Gastrocnemius medialis (tissue), 4 donors: Measurements from ENCODE around the gene PROSER3. TPM values are rescaled to one million over a fixed set of nuclear protein-coding genes. Genes with fewer than 3 reads are reported as not detected.

Source experiments
- ATAC-seq, 2 donors: fragments of 150-250 bp; one replicate each; pipeline ENCODE4 v1.9.1; 2016
- DNase-seq, 2 donors: peaks; one replicate each; pipeline ENCODE4 v3.0.0-alpha.2; 2019
- H3K27ac ChIP-seq, 4 donors: fragments of 200-600 bp; sonication (generic); 1 replicate in 1 of 4; 2 replicates in 3 of 4; pipeline ENCODE4 v1.5.1; 2016 to 2018; ENCODE audit warnings: mild to moderate bottlenecking in 2 of 4, moderate library complexity in 1 of 4
- H3K27me3 ChIP-seq, 3 donors: fragments of 200-600 bp; sonication (generic) in 2 of 3; 1 replicate in 1 of 3; 2 replicates in 2 of 3; pipeline versions ENCODE4 v1.5.1 to v1.6.0; 2016 to 2019; ENCODE audit warnings: mild to moderate bottlenecking in 1 of 3, moderate library complexity in 1 of 3
- H3K36me3 ChIP-seq, 2 donors: fragments of 200-600 bp; sonication (generic) in 1 of 2; one replicate each; pipeline ENCODE4 v1.5.1; 2017 to 2018
- H3K4me1 ChIP-seq, 2 donors: fragments of 200-600 bp; sonication (generic) in 1 of 2; one replicate each; pipeline ENCODE4 v1.5.1; 2016 to 2017; ENCODE audit warnings: mild to moderate bottlenecking in 2 of 2
- H3K4me3 ChIP-seq, 4 donors: fragments of 200-600 bp; sonication (generic) in 3 of 4; 1 replicate in 1 of 4; 2 replicates in 3 of 4; pipeline ENCODE4 v1.5.1; 2016 to 2019; ENCODE audit warnings: mild to moderate bottlenecking in 2 of 4
- H3K9me3 ChIP-seq, 3 donors: fragments of 200-600 bp; sonication (generic) in 2 of 3; 1 replicate in 1 of 3; 2 replicates in 2 of 3; pipeline ENCODE4 v1.5.1; 2016 to 2019
- POLR2A ChIP-seq, 2 donors: fragments of 450-650 bp; IDR thresholded peaks; one replicate each; pipeline ENCODE4 v1.6.1; 2017; ENCODE audit warnings: antibody characterized with exemption in 2 of 2, mild to moderate bottlenecking in 2 of 2, moderate library complexity in 2 of 2
- in situ Hi-C, 4 donors: fragments of 200-750 bp; cut with MboI; loops; one replicate each; pipeline versions ENCODE4 v1.15.0 to v1.8.0; 2017; ENCODE audit warnings: low sequenced_read_pairs in 4 of 4
- intact Hi-C: fragments of 100-400 bp; cut with DNase I; formaldehyde crosslinking; loops from one replicate; pipeline ENCODE4 v1.15.1; 2023; ENCODE audit warnings: low total_unique reads
- total RNA-seq, 4 donors: library from RNA; depleted of rRNA; stranded (reverse); fragments of >200 nt; gene quantifications; one replicate each; pipeline versions ENCODE4 v1.1.0 to v1.2.3, GENCODE V29; 2016
- TF ChIP-seq, protein P1 (sequence below), 5 experiments: fragments of 450-650 bp in 3 of 5; fragments of 200-600 bp in 2 of 5; sonication (generic) in 2 of 5; IDR thresholded peaks in 4 of 5; conservative IDR thresholded peaks in 1 of 5; 1 replicate in 4 of 5; 2 replicates in 1 of 5; pipeline ENCODE4 v1.5.1; 2016 to 2019; ENCODE audit warnings: antibody characterized with exemption in 5 of 5, mild to moderate bottlenecking in 3 of 5, moderate library complexity in 3 of 5

The PROSER3 gene
- total RNA-seq, 4 donors from 2014 or later, result 0.63 to 4.3 (median 3.0) TPM

DNA sequence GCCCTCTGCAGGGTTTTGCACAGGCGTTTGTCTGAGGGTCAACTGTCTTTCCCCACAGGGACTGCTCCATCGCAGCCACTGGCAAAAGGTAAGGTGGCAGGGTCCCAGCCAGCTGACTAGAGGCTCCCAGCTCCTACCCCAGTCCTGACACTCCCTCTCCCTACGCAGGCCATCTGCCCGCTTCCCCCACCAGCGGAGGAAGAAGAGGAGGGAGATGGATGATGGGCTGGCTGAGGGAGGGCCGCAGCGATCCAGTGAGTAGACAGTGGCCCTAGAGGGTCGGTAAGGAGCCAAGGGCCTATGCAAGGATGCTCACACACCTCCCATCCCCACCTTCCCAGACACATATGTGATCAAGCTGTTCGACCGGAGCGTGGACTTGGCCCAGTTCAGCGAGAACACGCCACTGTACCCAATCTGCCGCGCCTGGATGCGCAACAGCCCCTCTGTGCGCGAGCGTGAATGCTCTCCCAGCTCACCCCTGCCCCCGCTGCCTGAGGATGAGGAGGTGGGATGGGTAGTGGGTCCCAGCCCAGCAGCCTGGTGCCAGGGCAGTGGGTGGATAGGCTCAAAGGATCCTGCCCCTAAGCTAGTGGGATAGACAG is 5.1 kb upstream of the PROSER3 start:
- DNase-seq (no peak), ATAC-seq (no peak)
- in situ Hi-C loops, result loop anchor here in 1 of 4 donors (25.0 kb wide), 1 partner anchor 384 kb away; the partner anchor contains the start of gene CAPNS1
- H3K4me3 ChIP-seq, result no peak overlapping the region
- H3K9me3 ChIP-seq, result no peaks in the 10 kb centered on the region
- H3K27me3 ChIP-seq, result no peaks in the 10 kb centered on the region
- H3K27ac ChIP-seq, result peak overlapping the region; percentile 89 to 97 (median 95)
- H3K36me3 ChIP-seq, result peaks cover 0 to 16% of the 10 kb centered on the region in 2 donors
- intact Hi-C loops, result loop anchor here (10.0 kb wide), 1 partner anchor 462 kb away; the partner anchor contains the start of genes ZNF146 and ZNF565
- H3K4me1 ChIP-seq, result peaks cover 24 to 49% of the 10 kb centered on the region in 2 donors
- TF ChIP-seq, protein P1, sequence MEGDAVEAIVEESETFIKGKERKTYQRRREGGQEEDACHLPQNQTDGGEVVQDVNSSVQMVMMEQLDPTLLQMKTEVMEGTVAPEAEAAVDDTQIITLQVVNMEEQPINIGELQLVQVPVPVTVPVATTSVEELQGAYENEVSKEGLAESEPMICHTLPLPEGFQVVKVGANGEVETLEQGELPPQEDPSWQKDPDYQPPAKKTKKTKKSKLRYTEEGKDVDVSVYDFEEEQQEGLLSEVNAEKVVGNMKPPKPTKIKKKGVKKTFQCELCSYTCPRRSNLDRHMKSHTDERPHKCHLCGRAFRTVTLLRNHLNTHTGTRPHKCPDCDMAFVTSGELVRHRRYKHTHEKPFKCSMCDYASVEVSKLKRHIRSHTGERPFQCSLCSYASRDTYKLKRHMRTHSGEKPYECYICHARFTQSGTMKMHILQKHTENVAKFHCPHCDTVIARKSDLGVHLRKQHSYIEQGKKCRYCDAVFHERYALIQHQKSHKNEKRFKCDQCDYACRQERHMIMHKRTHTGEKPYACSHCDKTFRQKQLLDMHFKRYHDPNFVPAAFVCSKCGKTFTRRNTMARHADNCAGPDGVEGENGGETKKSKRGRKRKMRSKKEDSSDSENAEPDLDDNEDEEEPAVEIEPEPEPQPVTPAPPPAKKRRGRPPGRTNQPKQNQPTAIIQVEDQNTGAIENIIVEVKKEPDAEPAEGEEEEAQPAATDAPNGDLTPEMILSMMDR (IDR thresholded peaks at IDR 0.05 in 4 of 5, conservative IDR thresholded peaks at IDR 0.05 in 1 of 5), result no peak
- TF ChIP-seq POLR2A (IDR thresholded peaks at IDR 0.05), result no peak

DNA sequence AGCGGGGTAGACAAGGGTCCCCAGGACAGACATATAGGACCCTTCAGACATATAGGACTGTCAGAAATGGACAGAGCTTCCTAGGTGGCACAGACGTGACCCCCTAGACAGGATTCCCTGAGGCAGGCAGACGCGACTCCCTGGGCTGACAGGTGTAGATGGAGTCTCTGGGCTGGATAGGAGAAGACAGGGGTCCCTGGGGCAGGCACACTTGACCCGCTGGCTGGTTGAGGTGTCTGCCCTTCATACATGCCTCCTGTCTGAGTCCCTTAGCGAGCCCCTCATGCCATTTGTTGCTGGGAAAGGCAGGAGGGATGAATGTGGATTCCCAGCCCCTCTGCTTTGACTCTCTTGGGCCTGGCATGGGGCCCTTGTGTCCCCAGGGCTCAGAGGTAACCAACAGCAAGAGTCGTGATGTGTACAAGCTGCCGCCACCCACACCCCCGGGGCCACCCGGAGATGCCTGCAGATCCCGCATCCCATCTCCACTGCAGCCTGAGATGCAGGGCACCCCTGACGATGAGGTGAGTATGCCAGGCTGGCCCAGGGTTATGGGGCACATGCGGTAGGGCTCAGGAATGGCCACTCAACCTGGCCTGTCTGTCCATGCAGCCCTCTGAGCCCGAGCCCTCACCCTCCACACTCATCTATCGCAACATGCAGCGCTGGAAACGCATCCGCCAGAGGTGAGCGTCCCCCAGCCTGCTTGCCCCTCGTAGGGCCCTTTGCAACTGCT is 4.2 kb upstream of the PROSER3 start:
- TF ChIP-seq, protein P1 (IDR thresholded peaks at IDR 0.05 in 4 of 5, conservative IDR thresholded peaks at IDR 0.05 in 1 of 5), result no peak
- no peak for TF ChIP-seq POLR2A (IDR thresholded peaks at IDR 0.05)
- Histone ChIP-seq H3K4me3 (no peak overlapping the region), H3K27ac (peak overlapping the region; percentile 89 to 97 (median 95)), H3K27me3 (no peaks in the 10 kb centered on the region), H3K36me3 (peaks cover 0 to 16% of the 10 kb centered on the region in 2 donors), H3K4me1 (peaks cover 25 to 50% of the 10 kb centered on the region in 2 donors), H3K9me3 (no peaks in the 10 kb centered on the region)
- ATAC-seq (no peak), DNase-seq (no peak)
- in situ Hi-C loops, result loop anchor here in 1 of 4 donors (25.0 kb wide), 1 partner anchor 383 kb away; the partner anchor contains the start of gene CAPNS1
- intact Hi-C loops, result loop anchor here (10.0 kb wide), 1 partner anchor 461 kb away; the partner anchor contains the start of genes ZNF146 and ZNF565

DNA sequence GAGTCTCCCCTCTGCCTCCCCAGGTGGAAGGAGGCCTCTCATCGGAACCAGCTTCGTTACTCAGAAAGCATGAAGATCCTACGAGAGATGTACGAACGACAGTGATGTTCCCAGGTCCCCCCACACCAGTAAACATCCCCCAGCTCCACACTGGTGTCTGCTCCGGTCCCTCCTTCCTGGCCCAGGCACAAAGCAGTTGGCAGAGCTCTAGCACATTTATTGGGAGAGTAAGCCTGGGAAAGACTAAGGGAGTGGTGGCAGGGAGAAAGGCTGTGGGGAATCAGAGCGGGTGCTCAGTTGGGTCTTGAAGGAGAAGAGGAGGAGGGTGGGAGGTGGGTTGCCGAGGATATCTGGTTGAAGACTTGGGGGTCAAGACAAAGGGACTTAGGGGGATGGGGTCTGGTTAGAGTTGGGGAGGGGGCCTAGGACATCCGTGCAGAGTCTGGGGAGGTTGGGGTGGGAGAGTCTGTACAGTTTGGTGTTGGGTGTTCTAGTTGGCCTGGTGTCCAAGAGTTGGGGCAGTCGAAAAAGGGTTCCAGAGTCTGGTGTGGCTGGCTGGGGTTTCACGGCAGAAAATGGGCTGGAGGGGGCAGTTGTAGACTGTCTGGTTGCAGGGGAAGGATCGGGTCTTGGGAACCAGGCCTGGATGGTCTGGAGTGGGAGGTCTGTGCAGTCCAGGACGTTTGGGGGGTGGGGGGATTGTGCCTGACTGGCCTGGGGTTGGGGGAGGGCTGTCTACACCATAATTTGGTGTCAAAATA is 3.4 kb upstream of the PROSER3 start:
- Histone ChIP-seq H3K4me3 (peak overlapping the region in 3 of 4 donors; percentile 72 to 84 (median 76)), H3K27me3 (no peaks in the 10 kb centered on the region), H3K9me3 (no peaks in the 10 kb centered on the region), H3K36me3 (peaks cover 0 to 16% of the 10 kb centered on the region in 2 donors), H3K4me1 (peaks cover 23 to 46% of the 10 kb centered on the region in 2 donors), H3K27ac (peak overlapping the region; percentile 89 to 97 (median 95))
- TF ChIP-seq POLR2A (IDR thresholded peaks at IDR 0.05), result no peak
- TF ChIP-seq, protein P1 (IDR thresholded peaks at IDR 0.05 in 4 of 5, conservative IDR thresholded peaks at IDR 0.05 in 1 of 5), result no peak
- DNase-seq (no peak), ATAC-seq (no peak)
- in situ Hi-C loops, result loop anchor here in 1 of 4 donors (25.0 kb wide), 1 partner anchor 383 kb away; the partner anchor contains the start of gene CAPNS1
- intact Hi-C loops, result loop anchor here (1.0 to 10.0 kb wide), 6 partner anchors 37 to 712 kb away; partner anchors contain the start of genes COX6B1, COX7A1, HPN and USF2

DNA sequence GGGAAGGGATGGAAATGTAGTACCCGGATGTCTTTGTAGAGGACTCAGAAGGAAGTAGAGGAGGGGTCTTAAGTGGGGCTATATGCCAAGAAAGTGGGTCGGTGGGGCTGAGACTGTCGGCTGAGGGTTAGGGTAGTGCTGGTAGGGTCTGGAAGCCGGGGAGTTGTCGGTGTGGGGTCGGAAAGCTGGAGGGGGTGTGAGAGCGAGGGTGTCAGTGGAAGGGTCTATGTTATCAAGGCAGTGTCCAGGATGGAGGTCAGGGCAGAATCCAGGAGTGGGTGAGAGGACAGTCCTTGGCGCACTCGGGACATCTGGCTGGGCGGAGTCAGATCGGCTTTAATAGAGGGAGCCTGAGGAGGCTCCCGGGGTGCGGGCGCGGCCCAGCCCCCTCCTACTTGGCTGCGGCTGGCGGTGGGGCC is 2.8 kb upstream of the PROSER3 start:
- Histone ChIP-seq H3K36me3 (peaks cover 0 to 16% of the 10 kb centered on the region in 2 donors), H3K4me3 (peak overlapping the region; percentile 57 to 84 (median 74)), H3K9me3 (no peaks in the 10 kb centered on the region), H3K27ac (peak overlapping the region; percentile 89 to 97 (median 95)), H3K27me3 (no peaks in the 10 kb centered on the region), H3K4me1 (peaks cover 23 to 43% of the 10 kb centered on the region in 2 donors)
- intact Hi-C loops, result loop anchor here (1.0 to 10.0 kb wide), 6 partner anchors 38 to 713 kb away; partner anchors contain the start of genes COX6B1, COX7A1, HPN and USF2
- ATAC-seq, result peak; percentile 1 to 7
- DNase-seq, result no peak
- peak in 1 of 2 donors; percentile 74 for TF ChIP-seq POLR2A (IDR thresholded peaks at IDR 0.05)
- TF ChIP-seq, protein P1 (IDR thresholded peaks at IDR 0.05 in 4 of 5, conservative IDR thresholded peaks at IDR 0.05 in 1 of 5), result no peak
- in situ Hi-C loops, result loop anchor here in 1 of 4 donors (25.0 kb wide), 1 partner anchor 382 kb away; the partner anchor contains the start of gene CAPNS1
